ENCODE measurements around the gene OAT. TPM values are rescaled to one million over a fixed set of nuclear protein-coding genes. Genes with fewer than 3 reads are reported as not detected.
"Not testable (repeated sequence)": the region's sequence is repeated elsewhere in the genome, so short reads cannot be mapped to it uniquely, and the experiment has no call there.

OAT gene
- total and polyA plus RNA-seq, 5 donors from 2014 or later: 37.6 to 76.4 (median 56.7) TPM

DNA sequence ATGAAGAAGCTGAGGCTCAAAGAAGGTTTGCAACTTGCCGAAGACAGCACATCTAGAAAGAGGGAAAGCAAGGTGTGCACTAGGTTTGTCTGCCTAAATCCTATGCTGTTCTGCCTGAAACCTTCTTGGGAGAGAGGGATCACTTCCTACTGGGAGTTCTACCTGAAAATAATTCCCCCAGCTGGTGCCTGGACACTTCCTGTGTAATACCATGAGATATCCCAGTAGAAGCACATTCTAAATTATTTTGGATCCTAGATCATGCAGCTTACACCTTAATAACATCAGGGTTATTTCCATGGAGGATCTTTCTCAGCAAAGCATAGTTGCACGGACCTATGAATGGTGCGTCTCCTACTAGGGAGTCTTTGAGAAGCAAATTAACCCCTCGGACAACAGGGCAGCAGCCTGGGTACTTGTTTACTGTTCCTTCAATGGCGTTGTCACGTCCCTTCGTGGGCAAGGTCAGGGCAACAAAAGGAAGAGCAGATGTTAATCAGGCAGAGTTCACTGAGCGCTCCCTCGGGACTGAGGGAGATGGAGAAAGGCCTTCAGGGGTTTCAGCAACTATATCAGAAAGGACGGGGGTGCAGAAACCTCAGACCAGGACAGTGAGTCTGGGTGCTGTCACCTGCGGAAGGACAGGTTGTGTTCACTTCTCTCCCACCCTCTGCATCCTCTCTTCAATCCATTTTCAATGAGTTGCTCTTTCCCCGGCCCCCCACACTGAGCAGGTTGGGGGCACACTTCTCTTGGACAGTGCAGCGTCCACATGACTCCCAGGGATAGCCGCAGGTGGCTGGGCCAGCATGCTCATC, 44.0 kb downstream of the OAT start:
- Histone ChIP-seq H3K27ac (ENCODE audit: insufficient read depth, low read length, poor library complexity, severe bottlenecking) (no peak overlapping the region), H3K4me3 (ENCODE audit: low read depth, low read length) (no peak overlapping the region), H3K4me1 (ENCODE audit: control insufficient read depth, insufficient read depth, low read length, poor library complexity, severe bottlenecking) (no peaks in the 10 kb centered on the region), H3K27me3 (ENCODE audit: control insufficient read depth, insufficient read depth, low read length) (no peaks in the 10 kb centered on the region), H3K9me3 (ENCODE audit: control insufficient read depth in 2 of 2, low read length in 2 of 2) (no peaks in the 10 kb centered on the region), H3K36me3 (ENCODE audit: control insufficient read depth, insufficient read depth, low read length) (no peaks in the 10 kb centered on the region)
- Mint-ChIP-seq H3K4me1 (no peaks in the 10 kb centered on the region), H3K36me3 (no peaks in the 10 kb centered on the region), H3K4me3 (no peak overlapping the region), H3K9me3 (peaks cover 0 to 2% (median 0%) of the 10 kb centered on the region in 7 donors), H3K27me3 (peaks cover 26% of the 10 kb centered on the region), H3K27ac (no peak overlapping the region)
- ATAC-seq (ENCODE audit: low read depth in 2 of 2): no peak
- DNase-seq: no peak

GRCh38 chr10:124372899-124373298, 45.8 kb downstream of the OAT start:
- DNase-seq: no peak
- H3K4me1 ChIP-seq (ENCODE audit: control insufficient read depth, insufficient read depth, low read length, poor library complexity, severe bottlenecking): no peaks in the 10 kb centered on the region
- H3K9me3 Mint-ChIP-seq: peaks cover 0 to 2% (median 0%) of the 10 kb centered on the region in 7 donors
- no peak overlapping the region for H3K4me3 ChIP-seq (ENCODE audit: low read depth, low read length)
- no peak overlapping the region for H3K27ac ChIP-seq (ENCODE audit: insufficient read depth, low read length, poor library complexity, severe bottlenecking)
- H3K27me3 Mint-ChIP-seq: peaks cover 16% of the 10 kb centered on the region
- H3K36me3 ChIP-seq (ENCODE audit: control insufficient read depth, insufficient read depth, low read length): no peaks in the 10 kb centered on the region
- H3K36me3 Mint-ChIP-seq: no peaks in the 10 kb centered on the region
- H3K27me3 ChIP-seq (ENCODE audit: control insufficient read depth, insufficient read depth, low read length): no peaks in the 10 kb centered on the region
- H3K4me1 Mint-ChIP-seq: no peaks in the 10 kb centered on the region
- ATAC-seq (ENCODE audit: low read depth in 2 of 2): no peak
- no peak overlapping the region for H3K27ac Mint-ChIP-seq
- H3K9me3 ChIP-seq (ENCODE audit: control insufficient read depth in 2 of 2, low read length in 2 of 2): no peaks in the 10 kb centered on the region
- H3K4me3 Mint-ChIP-seq: no peak overlapping the region

DNA sequence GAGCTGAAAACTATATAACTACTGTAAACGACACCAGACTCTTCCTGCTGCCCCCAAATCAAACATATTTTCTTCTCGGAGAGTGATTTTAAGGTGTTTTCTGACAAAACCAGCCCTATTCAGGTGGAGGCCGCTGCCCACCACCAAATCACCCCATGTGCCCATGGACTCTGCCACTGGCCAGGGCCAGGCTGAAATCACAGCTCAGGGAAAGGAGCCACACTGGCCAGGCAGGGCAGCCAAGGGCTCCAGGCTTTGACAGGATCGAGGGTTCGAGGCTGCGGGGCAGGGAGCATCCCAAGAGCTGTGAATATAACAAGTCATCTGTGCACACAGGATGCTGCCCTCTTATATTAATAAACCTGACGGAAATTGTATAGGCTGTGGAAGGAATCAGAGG, 48.3 kb downstream of the OAT start:
- peaks cover 0 to 2% (median 0%) of the 10 kb centered on the region in 7 donors for H3K9me3 Mint-ChIP-seq
- H3K27me3 ChIP-seq (ENCODE audit: control insufficient read depth, insufficient read depth, low read length): no peaks in the 10 kb centered on the region
- ATAC-seq (ENCODE audit: low read depth in 2 of 2) (no peak), DNase-seq (no peak)
- H3K4me1 Mint-ChIP-seq: no peaks in the 10 kb centered on the region
- peaks cover 11% of the 10 kb centered on the region for H3K27me3 Mint-ChIP-seq
- no peak overlapping the region for H3K27ac ChIP-seq (ENCODE audit: insufficient read depth, low read length, poor library complexity, severe bottlenecking)
- H3K36me3 ChIP-seq (ENCODE audit: control insufficient read depth, insufficient read depth, low read length): no peaks in the 10 kb centered on the region
- no peaks in the 10 kb centered on the region for H3K4me1 ChIP-seq (ENCODE audit: control insufficient read depth, insufficient read depth, low read length, poor library complexity, severe bottlenecking)
- no peak overlapping the region for H3K4me3 ChIP-seq (ENCODE audit: low read depth, low read length)
- no peaks in the 10 kb centered on the region for H3K9me3 ChIP-seq (ENCODE audit: control insufficient read depth in 2 of 2, low read length in 2 of 2)
- H3K27ac Mint-ChIP-seq: no peak overlapping the region
- no peaks in the 10 kb centered on the region for H3K36me3 Mint-ChIP-seq
- no peak overlapping the region for H3K4me3 Mint-ChIP-seq

GRCh38 chr10:124369986-124370385, 48.7 kb downstream of the OAT start:
- Histone ChIP-seq H3K9me3 (ENCODE audit: control insufficient read depth in 2 of 2, low read length in 2 of 2) (no peaks in the 10 kb centered on the region), H3K27me3 (ENCODE audit: control insufficient read depth, insufficient read depth, low read length) (no peaks in the 10 kb centered on the region), H3K36me3 (ENCODE audit: control insufficient read depth, insufficient read depth, low read length) (no peaks in the 10 kb centered on the region), H3K4me3 (ENCODE audit: low read depth, low read length) (no peak overlapping the region), H3K27ac (ENCODE audit: insufficient read depth, low read length, poor library complexity, severe bottlenecking) (no peak overlapping the region), H3K4me1 (ENCODE audit: control insufficient read depth, insufficient read depth, low read length, poor library complexity, severe bottlenecking) (no peaks in the 10 kb centered on the region)
- Mint-ChIP-seq H3K4me1 (no peaks in the 10 kb centered on the region), H3K4me3 (no peak overlapping the region), H3K36me3 (no peaks in the 10 kb centered on the region), H3K9me3 (peaks cover 0 to 2% (median 0%) of the 10 kb centered on the region in 7 donors), H3K27ac (no peak overlapping the region), H3K27me3 (peaks cover 11% of the 10 kb centered on the region)
- no peak for DNase-seq
- no peak for ATAC-seq (ENCODE audit: low read depth in 2 of 2)

DNA sequence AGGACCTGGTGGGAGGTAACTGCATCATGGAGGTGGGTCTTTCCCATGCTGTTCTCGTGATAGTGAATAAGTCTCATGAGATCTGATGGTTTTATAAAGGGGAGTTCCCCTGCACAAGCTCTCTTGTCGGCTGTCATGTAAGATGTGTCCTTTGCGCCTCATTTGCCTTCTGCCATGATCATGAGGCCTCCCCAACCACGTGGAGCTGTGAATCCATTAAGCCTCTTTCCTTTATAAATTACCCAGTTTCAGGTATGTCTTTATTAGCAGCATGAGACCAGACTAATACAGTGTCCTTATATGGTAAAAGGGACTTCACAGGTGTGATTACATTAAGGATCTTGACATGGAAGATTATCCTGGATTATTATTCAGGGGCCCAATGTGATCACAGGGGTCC, 49.2 kb downstream of the OAT start:
- not testable (repeated sequence) for H3K4me3 Mint-ChIP-seq; H3K4me1 Mint-ChIP-seq; H3K36me3 Mint-ChIP-seq; DNase-seq; H3K9me3 ChIP-seq (ENCODE audit: control insufficient read depth in 2 of 2, low read length in 2 of 2); H3K4me1 ChIP-seq (ENCODE audit: control insufficient read depth, insufficient read depth, low read length, poor library complexity, severe bottlenecking); H3K27ac ChIP-seq (ENCODE audit: insufficient read depth, low read length, poor library complexity, severe bottlenecking); H3K36me3 ChIP-seq (ENCODE audit: control insufficient read depth, insufficient read depth, low read length); ATAC-seq (ENCODE audit: low read depth in 2 of 2); H3K9me3 Mint-ChIP-seq; H3K4me3 ChIP-seq (ENCODE audit: low read depth, low read length); H3K27ac Mint-ChIP-seq; H3K27me3 ChIP-seq (ENCODE audit: control insufficient read depth, insufficient read depth, low read length)
- H3K27me3 Mint-ChIP-seq: peaks cover 11% of the 10 kb centered on the region

DNA sequence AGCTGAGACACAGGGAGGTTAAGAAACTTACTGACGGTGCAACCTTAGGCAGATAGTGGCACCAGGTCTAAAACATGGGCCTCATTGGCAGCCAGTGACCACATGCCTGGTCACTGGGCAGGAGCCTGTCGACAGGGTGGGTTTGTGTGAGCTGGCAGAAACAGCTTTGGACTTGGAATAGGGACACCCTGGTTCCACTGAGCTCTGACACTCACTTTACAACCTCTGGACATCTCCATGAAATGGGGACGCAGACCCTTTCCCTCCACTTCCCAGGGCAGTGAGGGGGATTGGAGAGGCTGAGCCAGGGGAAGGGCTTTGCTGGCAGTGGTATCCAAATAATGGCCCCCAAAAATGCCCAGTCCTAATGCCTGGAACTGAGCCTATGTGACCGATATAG, 49.7 kb downstream of the OAT start:
- Histone ChIP-seq H3K4me3 (ENCODE audit: low read depth, low read length) (no peak overlapping the region), H3K36me3 (ENCODE audit: control insufficient read depth, insufficient read depth, low read length) (no peaks in the 10 kb centered on the region), H3K9me3 (ENCODE audit: control insufficient read depth in 2 of 2, low read length in 2 of 2) (no peaks in the 10 kb centered on the region), H3K27ac (ENCODE audit: insufficient read depth, low read length, poor library complexity, severe bottlenecking) (no peak overlapping the region), H3K27me3 (ENCODE audit: control insufficient read depth, insufficient read depth, low read length) (no peaks in the 10 kb centered on the region), H3K4me1 (ENCODE audit: control insufficient read depth, insufficient read depth, low read length, poor library complexity, severe bottlenecking) (no peaks in the 10 kb centered on the region)
- H3K27me3 Mint-ChIP-seq: peaks cover 11% of the 10 kb centered on the region
- DNase-seq (no peak), ATAC-seq (ENCODE audit: low read depth in 2 of 2) (no peak)
- no peak overlapping the region for H3K4me3 Mint-ChIP-seq
- no peaks in the 10 kb centered on the region for H3K36me3 Mint-ChIP-seq
- H3K27ac Mint-ChIP-seq: no peak overlapping the region
- no peaks in the 10 kb centered on the region for H3K4me1 Mint-ChIP-seq
- H3K9me3 Mint-ChIP-seq: peaks cover 0 to 2% (median 0%) of the 10 kb centered on the region in 7 donors

GRCh38 chr10:124367936-124368335, 50.8 kb downstream of the OAT start:
- no peak overlapping the region for H3K27ac Mint-ChIP-seq
- no peak overlapping the region for H3K4me3 Mint-ChIP-seq
- peaks cover 15% of the 10 kb centered on the region for H3K27me3 Mint-ChIP-seq
- no peaks in the 10 kb centered on the region for H3K36me3 ChIP-seq (ENCODE audit: control insufficient read depth, insufficient read depth, low read length)
- H3K36me3 Mint-ChIP-seq: no peaks in the 10 kb centered on the region
- H3K9me3 Mint-ChIP-seq: peaks cover 0 to 2% (median 0%) of the 10 kb centered on the region in 7 donors
- H3K27ac ChIP-seq (ENCODE audit: insufficient read depth, low read length, poor library complexity, severe bottlenecking): no peak overlapping the region
- DNase-seq (no peak), ATAC-seq (ENCODE audit: low read depth in 2 of 2) (no peak)
- no peaks in the 10 kb centered on the region for H3K9me3 ChIP-seq (ENCODE audit: control insufficient read depth in 2 of 2, low read length in 2 of 2)
- H3K4me1 ChIP-seq (ENCODE audit: control insufficient read depth, insufficient read depth, low read length, poor library complexity, severe bottlenecking): no peaks in the 10 kb centered on the region
- no peaks in the 10 kb centered on the region for H3K4me1 Mint-ChIP-seq
- H3K4me3 ChIP-seq (ENCODE audit: low read depth, low read length): no peak overlapping the region
- H3K27me3 ChIP-seq (ENCODE audit: control insufficient read depth, insufficient read depth, low read length): no peaks in the 10 kb centered on the region

DNA sequence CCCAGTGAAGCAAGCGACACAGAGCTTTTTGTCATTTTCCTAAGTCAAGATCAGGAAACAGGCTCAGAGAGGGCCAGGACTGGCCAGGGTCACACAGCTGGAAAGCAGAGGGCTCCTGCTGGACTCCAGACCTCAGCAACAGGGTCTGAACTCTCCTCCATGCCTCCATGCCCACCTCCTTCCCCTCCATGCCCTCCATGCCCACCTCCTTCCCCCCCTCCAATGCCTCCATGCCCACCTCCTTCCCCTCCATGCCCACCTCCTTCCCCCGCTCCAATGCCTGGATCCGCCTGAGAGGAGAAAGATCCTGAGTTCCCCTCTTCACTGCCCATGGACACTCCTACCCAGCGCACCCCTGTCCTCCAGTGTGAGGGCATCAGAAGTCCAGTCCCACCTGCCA, 51.3 kb downstream of the OAT start:
- no peaks in the 10 kb centered on the region for H3K36me3 Mint-ChIP-seq
- Histone ChIP-seq H3K4me3 (ENCODE audit: low read depth, low read length) (no peak overlapping the region), H3K27me3 (ENCODE audit: control insufficient read depth, insufficient read depth, low read length) (no peaks in the 10 kb centered on the region), H3K4me1 (ENCODE audit: control insufficient read depth, insufficient read depth, low read length, poor library complexity, severe bottlenecking) (no peaks in the 10 kb centered on the region), H3K9me3 (ENCODE audit: control insufficient read depth in 2 of 2, low read length in 2 of 2) (no peaks in the 10 kb centered on the region), H3K27ac (ENCODE audit: insufficient read depth, low read length, poor library complexity, severe bottlenecking) (no peak overlapping the region), H3K36me3 (ENCODE audit: control insufficient read depth, insufficient read depth, low read length) (no peaks in the 10 kb centered on the region)
- no peak overlapping the region for H3K4me3 Mint-ChIP-seq
- DNase-seq (no peak), ATAC-seq (ENCODE audit: low read depth in 2 of 2) (no peak)
- peaks cover 0 to 2% (median 0%) of the 10 kb centered on the region in 7 donors for H3K9me3 Mint-ChIP-seq
- no peaks in the 10 kb centered on the region for H3K4me1 Mint-ChIP-seq
- peaks cover 15% of the 10 kb centered on the region for H3K27me3 Mint-ChIP-seq
- no peak overlapping the region for H3K27ac Mint-ChIP-seq
